ENCODE results near the gene VIM.

DNA sequence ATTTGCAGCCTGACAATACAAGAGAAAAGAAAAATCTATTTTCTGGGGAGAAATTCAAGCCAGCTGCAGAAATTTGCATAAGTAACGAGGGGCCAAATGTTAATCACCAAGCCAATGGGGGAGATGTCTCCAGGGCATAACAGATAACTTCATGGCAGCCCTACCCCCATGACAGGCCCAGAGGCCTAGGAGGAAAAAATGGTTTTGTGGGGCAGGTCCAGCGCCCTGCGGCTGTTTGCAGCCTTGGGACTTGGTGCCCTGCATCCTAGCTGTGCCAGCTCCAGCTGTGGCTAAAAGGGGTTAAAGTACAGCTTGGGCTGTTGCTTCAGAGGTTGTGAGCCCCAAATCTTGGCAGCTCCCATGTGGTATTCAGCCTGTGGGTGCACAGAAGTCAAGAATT lies 54.3 kb downstream of the VIM start:
- TF ChIP-seq GATA3 (IDR thresholded peaks at IDR 0.05; ENCODE audit: low read depth, low read length) (no peak), GATA2 (IDR thresholded peaks at IDR 0.05; ENCODE audit: low read depth, low read length) (no peak)
